HCT116 (cell line): ENCODE measurements around the gene SUGT1. TPM values are rescaled to one million over a fixed set of nuclear protein-coding genes. Genes with fewer than 3 reads are reported as not detected.
A peak's percentile ranks its signal among the peaks of the same experiment; 100 is the strongest.
"Not testable (repeated sequence)": the region's sequence is repeated elsewhere in the genome, so short reads cannot be mapped to it uniquely, and the experiment has no call there.

ENCODE experiments used
- ATAC-seq: fragments of 200-7000 bp; cut with Tn5 transposase; 2 replicates; pipeline ENCODE4 v1.9.1; 2020; ENCODE audit warnings: mild to moderate bottlenecking, moderate library complexity
- BruUV-seq: library from RNA; stranded (reverse); fragments of 400-500 nt; replicated peaks from 2 replicates; lab custom pipeline; 2021; lab: Mats Ljungman, UMichigan
- CTCF ChIA-PET: fragments of 300-600 bp; sonication (Branson Sonifier 250); formaldehyde crosslinking; loops from one replicate; lab custom pipeline; 2021; ENCODE audit warnings: antibody characterized with exemption; lab: Charles Lee
- POLR2A ChIA-PET: fragments of 300-600, 350-600 bp; sonication (Branson Sonifier 250); formaldehyde crosslinking; loops from one replicate; lab custom pipeline; 2021; ENCODE audit warnings: antibody characterized with exemption; lab: Charles Lee
- RAD21 ChIA-PET, 2 experiments: fragments of 300-600 bp; sonication (Branson Sonifier 250); formaldehyde crosslinking; loops; one replicate each; lab custom pipeline; 2023; ENCODE audit warnings: low total read pairs in 2 of 2; ENCODE audit not compliant: uncharacterized antibody in 2 of 2, unreplicated experiment in 2 of 2, low non-redundant PET in 1 of 2; lab: Charles Lee
- DNase-seq: peaks from one replicate; pipeline ENCODE4 v3.0.0-alpha.2; 2010; ENCODE audit warnings: low read depth, low spot score
- H2AFZ ChIP-seq: fragments of 200-600 bp; shearing (Covaris generic), sonication (generic); 2 replicates; pipeline ENCODE4 v1.6.1; 2017; ENCODE audit warnings: low read depth, mixed run types, mixed read lengths, antibody characterized with exemption, low read length; ENCODE audit not compliant: poor library complexity, severe bottlenecking
- H3K27ac ChIP-seq: 2 replicates; pipeline ENCODE4 v1.5.1; 2012; ENCODE audit warnings: low read depth, low read length
- H3K27me3 ChIP-seq: fragments of 200-600 bp; sonication (generic); 2 replicates; pipeline ENCODE4 v1.6.1; 2016; ENCODE audit warnings: mixed run types, low read length, mixed read lengths; ENCODE audit not compliant: insufficient read depth
- H3K36me3 ChIP-seq, 2 experiments: fragments of 200-500 bp in 1 of 2; fragments of 200-600 bp in 1 of 2; sonication (Bioruptor generic) in 1 of 2; sonication (generic) in 1 of 2; 2 replicates each; pipeline versions ENCODE4 v1.5.1 to v1.6.1; 2014 to 2016; ENCODE audit warnings: low read length in 2 of 2, inconsistent platforms in 1 of 2, mixed read lengths in 1 of 2, mixed run types in 1 of 2; ENCODE audit not compliant: insufficient read depth in 2 of 2, control insufficient read depth in 1 of 2
- H3K4me1 ChIP-seq, 2 experiments: fragments of 200-600 bp in 1 of 2; sonication (generic) in 1 of 2; 2 replicates each; pipeline versions ENCODE4 v1.5.1 to v1.6.1; 2012 to 2017; ENCODE audit warnings: low read length in 2 of 2, inconsistent platforms in 1 of 2, mild to moderate bottlenecking in 1 of 2, mixed read lengths in 1 of 2, mixed run types in 1 of 2, moderate library complexity in 1 of 2; ENCODE audit not compliant: insufficient read depth in 2 of 2, control insufficient read depth in 1 of 2
- H3K4me2 ChIP-seq: fragments of 200-600 bp; sonication (generic); 2 replicates; pipeline ENCODE4 v1.6.1; 2017; ENCODE audit warnings: mixed run types, low read length, mixed read lengths
- H3K4me3 ChIP-seq, 2 experiments: fragments of 200-600 bp in 1 of 2; sonication (generic) in 1 of 2; replicated peaks in 1 of 2; 2 replicates each; pipeline ENCODE4 v1.5.1; 2011 to 2016; ENCODE audit warnings: low read length in 2 of 2, control low read depth in 1 of 2, low read depth in 1 of 2, mild to moderate bottlenecking in 1 of 2, mixed read lengths in 1 of 2, mixed run types in 1 of 2
- H3K79me2 ChIP-seq: fragments of 200-600 bp; sonication (generic); 2 replicates; pipeline ENCODE4 v1.6.1; 2017; ENCODE audit warnings: mild to moderate bottlenecking, mixed run types, low read length, moderate library complexity, mixed read lengths; ENCODE audit not compliant: insufficient read depth
- H3K9ac ChIP-seq: fragments of 200-600 bp; sonication (generic); 2 replicates; pipeline ENCODE4 v1.6.1; 2016; ENCODE audit warnings: low read length, mixed read lengths
- H3K9me2 ChIP-seq: fragments of 200-600 bp; sonication (generic), shearing (Covaris generic); 2 replicates; pipeline ENCODE4 v1.6.1; 2017; ENCODE audit warnings: mixed run types, mild to moderate bottlenecking, moderate library complexity; ENCODE audit not compliant: insufficient read depth
- H3K9me3 ChIP-seq, 2 experiments: fragments of 200-500 bp in 1 of 2; fragments of 200-600 bp in 1 of 2; sonication (Bioruptor generic) in 1 of 2; sonication (generic) in 1 of 2; 2 replicates each; pipeline ENCODE4 v1.6.1; 2014 to 2017; ENCODE audit warnings: low read length in 2 of 2, mixed read lengths in 2 of 2, inconsistent platforms in 1 of 2, low read depth in 1 of 2, mild to moderate bottlenecking in 1 of 2, mixed run types in 1 of 2, moderate library complexity in 1 of 2; ENCODE audit not compliant: control insufficient read depth in 1 of 2, insufficient read depth in 1 of 2
- H4K20me1 ChIP-seq: fragments of 200-600 bp; sonication (generic), shearing (Covaris generic); 2 replicates; pipeline ENCODE4 v1.6.1; 2017; ENCODE audit warnings: mixed run types, mild to moderate bottlenecking, moderate library complexity; ENCODE audit not compliant: insufficient read depth
- CBX3 ChIP-seq: IDR thresholded peaks from 2 replicates; pipeline ENCODE4 v1.6.1; 2012; ENCODE audit warnings: low read depth
- CEBPB ChIP-seq: IDR thresholded peaks from 2 replicates; pipeline ENCODE4 v1.6.1; 2012; ENCODE audit warnings: low read depth
- ELF1 ChIP-seq: IDR thresholded peaks from 2 replicates; pipeline ENCODE4 v1.6.1; 2012; ENCODE audit warnings: low read depth, borderline replicate concordance
- FOSL1 ChIP-seq: IDR thresholded peaks from 2 replicates; pipeline ENCODE4 v1.6.1; 2012; ENCODE audit warnings: low read depth
- POLR2AphosphoS5 ChIP-seq: IDR thresholded peaks from 2 replicates; pipeline ENCODE4 v1.6.1; 2011; ENCODE audit warnings: mild to moderate bottlenecking, low read depth, low read length, moderate library complexity
- RAD21 ChIP-seq: IDR thresholded peaks from 2 replicates; pipeline ENCODE4 v1.6.1; 2012; ENCODE audit warnings: low read depth, mild to moderate bottlenecking
- TCF7L2 ChIP-seq: IDR thresholded peaks from 2 replicates; pipeline ENCODE4 v1.7.0; 2011; ENCODE audit warnings: borderline replicate concordance, inconsistent platforms; ENCODE audit not compliant: insufficient read depth, insufficient read length; ENCODE audit errors: extremely low read depth
- YY1 ChIP-seq: IDR thresholded peaks from 2 replicates; pipeline ENCODE4 v1.6.1; 2011; ENCODE audit warnings: low read length, low read depth, moderate library complexity, mild to moderate bottlenecking; ENCODE audit not compliant: insufficient replicate concordance; ENCODE audit errors: extremely low read depth
- intact Hi-C: fragments of 100-400 bp; cut with micrococcal nuclease; formaldehyde crosslinking; loops from 2 replicates; pipeline ENCODE4 v1.10.0; 2022
- total RNA-seq: library from RNA; stranded (reverse); gene quantifications from one replicate; pipeline ENCODE4 v1.2.1, GENCODE V29; 2021; ENCODE audit not compliant: unreplicated experiment

Gene SUGT1
- total RNA-seq, 1 experiment from 2014 or later: 75.6 TPM

- TF ChIP-seq YY1: peak; percentile 92
- peak; percentile 48; the same call in 1 of the 2 replicates for TF ChIP-seq CBX3
- TF ChIP-seq FOSL1: no peak
- no peak for TF ChIP-seq TCF7L2
- no peak for TF ChIP-seq RAD21
- peak; percentile 91 for TF ChIP-seq ELF1
- peak; percentile 98 for TF ChIP-seq POLR2AphosphoS5
- TF ChIP-seq CEBPB: no peak
Observed at GRCh38 chr13:52652196-52652979, at the start of gene SUGT1 (continued).

DNA sequence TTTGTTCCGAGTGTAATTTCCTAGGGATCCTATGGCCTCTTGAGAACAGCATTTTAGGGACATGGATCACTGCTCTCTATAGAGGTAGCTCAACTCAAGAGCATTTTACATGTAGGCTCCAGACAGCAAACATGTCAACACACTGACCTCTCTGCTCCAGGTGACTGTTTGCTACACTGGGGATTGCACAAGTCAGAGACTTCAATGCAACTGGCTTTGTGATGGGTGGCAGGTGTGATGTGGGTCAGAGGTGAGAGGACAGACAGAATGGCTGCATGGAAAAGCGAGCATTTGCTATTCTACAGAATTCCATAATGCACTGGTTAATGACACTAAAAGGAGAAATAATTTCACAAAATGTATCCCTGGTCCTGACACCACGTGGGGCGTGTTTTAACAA lies 49.3 kb upstream of the SUGT1 start:
- H3K9ac ChIP-seq, H2AFZ ChIP-seq, intact Hi-C loops, H3K79me2 ChIP-seq, H3K27me3 ChIP-seq, H4K20me1 ChIP-seq, H3K9me3 ChIP-seq, CTCF ChIA-PET, RAD21 ChIA-PET, H3K4me3 ChIP-seq, POLR2A ChIA-PET, H3K36me3 ChIP-seq, H3K9me2 ChIP-seq, DNase-seq, H3K4me2 ChIP-seq, ATAC-seq, H3K27ac ChIP-seq, BruUV-seq, H3K4me1 ChIP-seq: not testable (repeated sequence)

DNA sequence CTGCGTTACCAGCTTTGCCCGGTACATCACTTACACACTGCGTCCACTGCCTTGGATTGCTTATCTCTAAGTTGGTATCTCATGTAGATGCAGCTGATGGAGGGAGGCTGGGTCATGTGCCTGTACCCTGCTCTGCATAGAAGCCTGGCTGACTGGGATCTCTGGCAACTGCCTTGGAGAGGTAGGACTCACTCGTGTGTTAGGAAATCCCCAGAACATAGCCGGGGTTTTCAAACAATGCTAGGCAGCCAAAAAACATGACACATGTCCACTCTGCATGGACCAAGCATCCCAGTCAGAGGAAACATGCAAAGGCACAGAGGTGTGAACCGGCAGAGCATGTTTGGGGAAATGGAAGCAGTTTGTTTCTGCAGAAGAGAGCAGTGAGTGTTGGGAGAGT lies 46.5 kb upstream of the SUGT1 start:
- H3K9me2 ChIP-seq, H3K27me3 ChIP-seq, H3K27ac ChIP-seq, H4K20me1 ChIP-seq, H2AFZ ChIP-seq, intact Hi-C loops, DNase-seq, H3K9me3 ChIP-seq, BruUV-seq, RAD21 ChIA-PET, H3K4me2 ChIP-seq, H3K36me3 ChIP-seq, ATAC-seq, H3K4me3 ChIP-seq, CTCF ChIA-PET, POLR2A ChIA-PET, H3K79me2 ChIP-seq, H3K9ac ChIP-seq, H3K4me1 ChIP-seq: not testable (repeated sequence)

GRCh38 chr13:52606795-52607194 lies 45.8 kb upstream of the SUGT1 start:
- H3K9me2 ChIP-seq, H4K20me1 ChIP-seq, DNase-seq, H3K79me2 ChIP-seq, H2AFZ ChIP-seq, H3K4me2 ChIP-seq, BruUV-seq, RAD21 ChIA-PET, H3K4me1 ChIP-seq, POLR2A ChIA-PET, H3K27ac ChIP-seq, H3K9me3 ChIP-seq, H3K36me3 ChIP-seq, H3K9ac ChIP-seq, H3K27me3 ChIP-seq, intact Hi-C loops, H3K4me3 ChIP-seq, ATAC-seq: not testable (repeated sequence)
- CTCF ChIA-PET: interaction anchor here (3.0 kb wide), 1 partner anchor 361 kb away, joined by 19 read pairs; no protein-coding TSS in a partner anchor
